GM12878 (cell line): ENCODE data around the gene DNAH2. TPM values are rescaled to one million over a fixed set of nuclear protein-coding genes. Genes with fewer than 3 reads are reported as not detected.
A peak's percentile ranks its signal among the peaks of the same experiment; 100 is the strongest.

ENCODE experiments used
- BMI1 ChIP-seq: fragments of 450-650 bp; IDR thresholded peaks from 2 replicates; pipeline ENCODE4 v1.6.1; 2016; ENCODE audit warnings: mild to moderate bottlenecking, moderate library complexity, borderline replicate concordance
- CBFB ChIP-seq: IDR thresholded peaks from 2 replicates; pipeline ENCODE4 v1.6.1; 2016; ENCODE audit warnings: antibody characterized with exemption, low read depth
- CHD2 ChIP-seq: IDR thresholded peaks from 2 replicates; pipeline ENCODE4 v1.6.1; 2011; ENCODE audit warnings: low read depth, low read length, improper control_type of control experiment, borderline replicate concordance
- CHD4 ChIP-seq: fragments of 200-600 bp; sonication (generic); IDR thresholded peaks from 2 replicates; pipeline ENCODE4 v1.6.1; 2016; ENCODE audit warnings: mild to moderate bottlenecking
- CREB1 ChIP-seq: IDR thresholded peaks from 2 replicates; pipeline ENCODE4 v1.6.1; 2012; ENCODE audit warnings: low read depth, mild to moderate bottlenecking, inconsistent platforms
- CREM ChIP-seq: IDR thresholded peaks from 2 replicates; pipeline ENCODE4 v1.6.1; 2014; ENCODE audit warnings: antibody characterized with exemption, low read depth
- HCFC1 ChIP-seq: fragments of 150-350 bp; IDR thresholded peaks from 2 replicates; pipeline ENCODE4 v1.6.1; 2014; ENCODE audit warnings: low read length
- KAT2A ChIP-seq: conservative IDR thresholded peaks from 2 replicates; pipeline ENCODE4 v1.6.1; 2011; ENCODE audit warnings: low read depth, low read length; ENCODE audit not compliant: control insufficient read depth
- MEF2A ChIP-seq: IDR thresholded peaks from 2 replicates; pipeline ENCODE4 v1.6.1; 2011; ENCODE audit warnings: low read depth, mild to moderate bottlenecking, low read length, moderate library complexity; ENCODE audit not compliant: insufficient read depth
- NFIC ChIP-seq: IDR thresholded peaks from 2 replicates; pipeline ENCODE4 v1.6.1; 2012; ENCODE audit warnings: low read depth, mild to moderate bottlenecking, inconsistent platforms, low read length, moderate library complexity
- NFYB ChIP-seq: IDR thresholded peaks from 2 replicates; pipeline ENCODE4 v1.6.1; 2011; ENCODE audit warnings: low read depth, mild to moderate bottlenecking, low read length, improper control_type of control experiment, moderate library complexity; ENCODE audit not compliant: insufficient read depth
- PAX5 ChIP-seq: IDR thresholded peaks from 2 replicates; pipeline ENCODE4 v1.6.1; 2011; ENCODE audit warnings: low read depth, low read length, borderline replicate concordance
- PAX8 ChIP-seq: fragments of 450-650 bp; IDR thresholded peaks from 2 replicates; pipeline ENCODE4 v1.6.1; 2017; ENCODE audit warnings: mild to moderate bottlenecking, moderate library complexity
- POLR2AphosphoS2 ChIP-seq: IDR thresholded peaks from 2 replicates; pipeline ENCODE4 v1.6.1; 2011; ENCODE audit warnings: low read depth, mild to moderate bottlenecking, low read length, improper control_type of control experiment, moderate library complexity
- POU2F2 ChIP-seq: IDR thresholded peaks from 3 replicates; pipeline ENCODE4 v1.6.1; 2011; ENCODE audit warnings: low read depth, mild to moderate bottlenecking, low read length, borderline replicate concordance
- RBBP5 ChIP-seq: fragments of 200-600 bp; sonication (generic); conservative IDR thresholded peaks from 2 replicates; pipeline ENCODE4 v1.6.1; 2016
- RCOR1 ChIP-seq: conservative IDR thresholded peaks from 2 replicates; pipeline ENCODE4 v1.6.1; 2012; ENCODE audit warnings: low read depth, low read length, improper control_type of control experiment
- RUNX3 ChIP-seq: IDR thresholded peaks from 2 replicates; pipeline ENCODE4 v1.6.1; 2012; ENCODE audit warnings: low read length, inconsistent platforms
- SIN3A ChIP-seq: IDR thresholded peaks from 2 replicates; pipeline ENCODE4 v1.6.1; 2012; ENCODE audit warnings: low read depth, low read length, improper control_type of control experiment
- SIX5 ChIP-seq: IDR thresholded peaks from 2 replicates; pipeline ENCODE4 v1.6.1; 2011; ENCODE audit warnings: mild to moderate bottlenecking, low read depth, low read length, moderate library complexity; ENCODE audit not compliant: severe bottlenecking
- SMARCA5 ChIP-seq: fragments of 450-650 bp; IDR thresholded peaks from 2 replicates; pipeline ENCODE4 v1.6.1; 2017; ENCODE audit warnings: mild to moderate bottlenecking
- STAT1 ChIP-seq: fragments of 450-650 bp; conservative IDR thresholded peaks from 2 replicates; pipeline ENCODE4 v1.6.1; 2014; ENCODE audit warnings: antibody characterized with exemption, mild to moderate bottlenecking
- TAF1 ChIP-seq: IDR thresholded peaks from 2 replicates; pipeline ENCODE4 v1.6.1; 2011; ENCODE audit warnings: mild to moderate bottlenecking, low read depth, low read length, borderline replicate concordance
- TCF7 ChIP-seq: IDR thresholded peaks from 2 replicates; pipeline ENCODE4 v1.6.1; 2014; ENCODE audit warnings: antibody characterized with exemption, borderline replicate concordance
- ZBED1 ChIP-seq: IDR thresholded peaks from 2 replicates; pipeline ENCODE4 v1.6.1; 2016; ENCODE audit warnings: borderline replicate concordance
- ZNF207 ChIP-seq: fragments of 450-650 bp; IDR thresholded peaks from 2 replicates; pipeline ENCODE4 v1.6.1; 2014; ENCODE audit warnings: antibody characterized with exemption, mild to moderate bottlenecking, borderline replicate concordance
- ZZZ3 ChIP-seq: IDR thresholded peaks from 2 replicates; pipeline ENCODE4 v1.6.1; 2011; ENCODE audit warnings: low read depth; ENCODE audit not compliant: control insufficient read depth, insufficient read length
- polyA plus RNA-seq, 11 experiments: library from polyadenylated mRNA; depleted of rRNA in 4 of 11; unstranded in 6 of 11; stranded (reverse) in 5 of 11; fragments of >200 nt; fragmentation: Nextera tagmentation in 4 of 11; fragmentation: Illumina TruSeq in 1 of 11; extraction: Ambion mirVana in 4 of 11; extraction: Trizol in 1 of 11; gene quantifications; 1 replicate in 1 of 11; 2 replicates in 10 of 11; pipeline versions ENCODE4 v1.2.1 to v1.2.3, GENCODE V29; 2011 to 2016; ENCODE audit warnings: inconsistent platforms in 2 of 11, missing spikeins in 2 of 11, low read depth in 1 of 11
- total RNA-seq, 4 experiments: library from RNA; depleted of rRNA in 3 of 4; stranded (reverse); fragments of >200 nt in 3 of 4; fragmentation: Illumina TruSeq in 1 of 4; extraction: Trizol in 1 of 4; gene quantifications; 2 replicates each; pipeline versions ENCODE4 v1.2.1 to v1.2.3, GENCODE V29; 2013 to 2021
- TF ChIP-seq, protein P1 (sequence below): fragments of 450-650 bp; IDR thresholded peaks from 2 replicates; pipeline ENCODE4 v1.6.1; 2016; ENCODE audit warnings: mild to moderate bottlenecking
- TF ChIP-seq, protein P2 (sequence below): IDR thresholded peaks from 2 replicates; pipeline ENCODE4 v1.6.1; 2012; ENCODE audit warnings: low read depth, low read length, improper control_type of control experiment
- TF ChIP-seq, protein P3 (sequence below): IDR thresholded peaks from 2 replicates; pipeline ENCODE4 v1.6.1; 2011; ENCODE audit warnings: mild to moderate bottlenecking, low read depth, low read length, moderate library complexity; ENCODE audit not compliant: insufficient replicate concordance

DNAH2 gene
- total and polyA plus RNA-seq, 10 of the 15 experiments (the other 5 are each of a cell fraction or from before 2014, with no cell fraction given) = not detected

DNA sequence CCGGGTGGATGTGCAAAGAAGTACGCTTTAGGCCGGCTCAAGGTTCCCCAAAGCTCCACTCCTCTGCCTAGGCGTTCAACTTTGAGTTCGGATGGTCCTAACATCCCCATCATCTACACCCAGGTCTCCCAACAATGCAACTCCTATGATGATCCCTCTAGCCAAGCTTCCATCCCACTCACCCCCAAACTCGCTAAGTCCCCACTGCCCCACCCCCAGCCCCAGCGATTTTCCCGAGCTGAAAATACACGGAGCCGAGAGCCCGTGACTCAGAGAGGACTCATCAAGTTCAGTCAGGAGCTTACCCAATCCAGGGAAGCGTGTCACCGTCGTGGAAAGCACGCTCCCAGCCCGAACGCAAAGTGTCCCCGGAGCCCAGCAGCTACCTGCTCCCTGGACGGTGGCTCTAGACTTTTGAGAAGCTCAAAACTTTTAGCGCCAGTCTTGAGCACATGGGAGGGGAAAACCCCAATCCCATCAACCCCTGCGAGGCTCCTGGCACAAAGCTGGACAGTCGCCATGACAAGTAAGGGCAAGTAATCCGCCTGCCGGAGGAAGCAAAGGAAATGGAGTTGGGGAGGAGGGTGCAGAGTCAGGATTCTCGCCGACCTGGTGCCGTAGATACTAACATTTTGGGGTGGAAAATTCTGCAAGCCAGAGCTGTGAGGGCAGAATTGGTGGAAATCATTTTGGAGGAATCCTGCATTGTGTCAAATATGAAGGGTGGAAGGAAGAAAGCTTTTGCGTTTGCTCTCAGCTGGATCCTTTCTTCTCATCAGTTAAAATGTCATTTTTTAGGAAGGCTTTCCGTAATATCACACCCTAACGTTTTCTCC lies 30.3 kb upstream of the DNAH2 start, which contains the start of gene TP53 (continued):
- no peak for TF ChIP-seq RBBP5
- peak; percentile 62 for TF ChIP-seq CREB1
- TF ChIP-seq PAX8 = no peak; the same call in 1 of the 2 replicates
- TF ChIP-seq POU2F2 = peak; percentile 96
- TF ChIP-seq CREM = peak; percentile 62
- TF ChIP-seq MEF2A = no peak
- TF ChIP-seq POLR2AphosphoS2 = peak; percentile 94
- TF ChIP-seq SMARCA5 = no peak
- peak; percentile 88 for TF ChIP-seq HCFC1
- TF ChIP-seq RUNX3 = peak; percentile 37; the same call in 1 of the 2 replicates
- TF ChIP-seq SIN3A = peak; percentile 95
- no peak for TF ChIP-seq BMI1
- no peak for TF ChIP-seq TCF7
- peak; percentile 67; the same call in 1 of the 2 replicates for TF ChIP-seq ZNF207
- TF ChIP-seq PAX5 = no peak
- TF ChIP-seq STAT1 = peak; percentile 78; the same call in 1 of the 2 replicates
- TF ChIP-seq RCOR1 = 0 out of 2 replicates have a peak, but pooled peaks have one; percentile 37
- TF ChIP-seq, protein P1, sequence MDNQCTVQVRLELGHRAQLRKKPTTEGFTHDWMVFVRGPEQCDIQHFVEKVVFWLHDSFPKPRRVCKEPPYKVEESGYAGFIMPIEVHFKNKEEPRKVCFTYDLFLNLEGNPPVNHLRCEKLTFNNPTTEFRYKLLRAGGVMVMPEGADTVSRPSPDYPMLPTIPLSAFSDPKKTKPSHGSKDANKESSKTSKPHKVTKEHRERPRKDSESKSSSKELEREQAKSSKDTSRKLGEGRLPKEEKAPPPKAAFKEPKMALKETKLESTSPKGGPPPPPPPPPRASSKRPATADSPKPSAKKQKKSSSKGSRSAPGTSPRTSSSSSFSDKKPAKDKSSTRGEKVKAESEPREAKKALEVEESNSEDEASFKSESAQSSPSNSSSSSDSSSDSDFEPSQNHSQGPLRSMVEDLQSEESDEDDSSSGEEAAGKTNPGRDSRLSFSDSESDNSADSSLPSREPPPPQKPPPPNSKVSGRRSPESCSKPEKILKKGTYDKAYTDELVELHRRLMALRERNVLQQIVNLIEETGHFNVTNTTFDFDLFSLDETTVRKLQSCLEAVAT = peak; percentile 56
- TF ChIP-seq, protein P2, sequence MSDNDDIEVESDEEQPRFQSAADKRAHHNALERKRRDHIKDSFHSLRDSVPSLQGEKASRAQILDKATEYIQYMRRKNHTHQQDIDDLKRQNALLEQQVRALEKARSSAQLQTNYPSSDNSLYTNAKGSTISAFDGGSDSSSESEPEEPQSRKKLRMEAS = peak; percentile 88
- peak; percentile 79 for TF ChIP-seq CBFB
- no peak for TF ChIP-seq ZBED1
- peak; percentile 97 for TF ChIP-seq TAF1
- 0 out of 2 replicates have a peak, but pooled peaks have one; percentile 58 for TF ChIP-seq CHD2
- peak; percentile 85 for TF ChIP-seq SIX5
- no peak for TF ChIP-seq KAT2A
- TF ChIP-seq, protein P3, sequence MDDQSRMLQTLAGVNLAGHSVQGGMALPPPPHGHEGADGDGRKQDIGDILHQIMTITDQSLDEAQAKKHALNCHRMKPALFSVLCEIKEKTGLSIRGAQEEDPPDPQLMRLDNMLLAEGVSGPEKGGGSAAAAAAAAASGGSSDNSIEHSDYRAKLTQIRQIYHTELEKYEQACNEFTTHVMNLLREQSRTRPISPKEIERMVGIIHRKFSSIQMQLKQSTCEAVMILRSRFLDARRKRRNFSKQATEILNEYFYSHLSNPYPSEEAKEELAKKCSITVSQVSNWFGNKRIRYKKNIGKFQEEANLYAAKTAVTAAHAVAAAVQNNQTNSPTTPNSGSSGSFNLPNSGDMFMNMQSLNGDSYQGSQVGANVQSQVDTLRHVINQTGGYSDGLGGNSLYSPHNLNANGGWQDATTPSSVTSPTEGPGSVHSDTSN = no peak
- peak; percentile 62; the same call in 1 of the 2 replicates for TF ChIP-seq NFIC
- TF ChIP-seq CHD4 = no peak
- TF ChIP-seq ZZZ3 = no peak
- TF ChIP-seq NFYB = no peak
